Activated naive CD8-positive, alpha-beta T cell (primary cell): ENCODE measurements around the gene NTN1.
"Not testable (repeated sequence)": the region's sequence is repeated elsewhere in the genome, so short reads cannot be mapped to it uniquely, and the experiment has no call there.

Source experiments
- H3K27ac Mint-ChIP-seq: one replicate; pipeline ENCODE4 v1.8.0; 2021; ENCODE audit warnings: mixed read lengths
- H3K27me3 Mint-ChIP-seq: one replicate; pipeline ENCODE4 v1.8.0; 2021; ENCODE audit warnings: mixed read lengths
- H3K36me3 Mint-ChIP-seq: one replicate; pipeline ENCODE4 v1.8.0; 2021; ENCODE audit warnings: mixed read lengths
- H3K4me1 Mint-ChIP-seq: one replicate; pipeline ENCODE4 v1.8.0; 2021; ENCODE audit warnings: low read depth, mixed read lengths
- H3K4me3 Mint-ChIP-seq: one replicate; pipeline ENCODE4 v1.8.0; 2021; ENCODE audit warnings: mild to moderate bottlenecking, mixed read lengths
- H3K9me3 Mint-ChIP-seq: one replicate; pipeline ENCODE4 v1.8.0; 2021; ENCODE audit warnings: low read depth, mixed read lengths

Gene NTN1

GRCh38 chr17:9021158-9021991, at the start of gene NTN1:
TSS of gene NTN1 (plus strand) at chr17:9021510. CDS start at chr17:9022374, 864 bp downstream.
- Mint-ChIP-seq H3K4me3 (peak within 1 kb of the TSS; percentile 81), H3K36me3 (peaks cover 2% of the 10 kb centered on the region), H3K27me3 (peaks cover 28% of the 10 kb centered on the region), H3K9me3 (no peaks in the 10 kb centered on the region), H3K4me1 (peaks cover 12% of the 10 kb centered on the region), H3K27ac (no peak within 1 kb of the TSS)

GRCh38 chr17:8975091-8975725, 46.1 kb upstream of the NTN1 start:
- peaks cover 4% of the 10 kb centered on the region for H3K4me1 Mint-ChIP-seq
- no peak overlapping the region for H3K4me3 Mint-ChIP-seq
- H3K27ac Mint-ChIP-seq: no peak overlapping the region
- H3K36me3 Mint-ChIP-seq: peaks cover 7% of the 10 kb centered on the region
- H3K9me3 Mint-ChIP-seq: peaks cover 5% of the 10 kb centered on the region
- no peaks in the 10 kb centered on the region for H3K27me3 Mint-ChIP-seq

GRCh38 chr17:8976638-8977037, 44.7 kb upstream of the NTN1 start:
- H3K27me3 Mint-ChIP-seq: no peaks in the 10 kb centered on the region
- H3K27ac Mint-ChIP-seq: no peak overlapping the region
- no peaks in the 10 kb centered on the region for H3K36me3 Mint-ChIP-seq
- no peaks in the 10 kb centered on the region for H3K9me3 Mint-ChIP-seq
- peaks cover 4% of the 10 kb centered on the region for H3K4me1 Mint-ChIP-seq
- H3K4me3 Mint-ChIP-seq: no peak overlapping the region

- Mint-ChIP-seq H3K4me3 (no peak overlapping the region), H3K4me1 (peaks cover 4% of the 10 kb centered on the region), H3K36me3 (no peaks in the 10 kb centered on the region), H3K27ac (no peak overlapping the region), H3K9me3 (no peaks in the 10 kb centered on the region), H3K27me3 (no peaks in the 10 kb centered on the region)
These were observed 41.6 kb upstream of the NTN1 start for GRCh38 chr17:8979715-8980114.

- H3K4me1 Mint-ChIP-seq: peaks cover 18% of the 10 kb centered on the region
- no peaks in the 10 kb centered on the region for H3K27me3 Mint-ChIP-seq
- no peak overlapping the region for H3K27ac Mint-ChIP-seq
- H3K9me3 Mint-ChIP-seq: no peaks in the 10 kb centered on the region
- no peak overlapping the region for H3K4me3 Mint-ChIP-seq
- no peaks in the 10 kb centered on the region for H3K36me3 Mint-ChIP-seq
These were observed 39.9 kb upstream of the NTN1 start for GRCh38 chr17:8981443-8981842.

GRCh38 chr17:8984225-8984624, 37.1 kb upstream of the NTN1 start:
- H3K27ac Mint-ChIP-seq, H3K36me3 Mint-ChIP-seq, H3K4me3 Mint-ChIP-seq, H3K27me3 Mint-ChIP-seq, H3K9me3 Mint-ChIP-seq: not testable (repeated sequence)
- peaks cover 18% of the 10 kb centered on the region for H3K4me1 Mint-ChIP-seq

GRCh38 chr17:8985054-8985701, 36.1 kb upstream of the NTN1 start:
- H3K4me1 Mint-ChIP-seq: peaks cover 14% of the 10 kb centered on the region
- H3K9me3 Mint-ChIP-seq: no peaks in the 10 kb centered on the region
- H3K27ac Mint-ChIP-seq: no peak overlapping the region
- H3K27me3 Mint-ChIP-seq: peaks cover 1% of the 10 kb centered on the region
- no peak overlapping the region for H3K4me3 Mint-ChIP-seq
- peaks cover 3% of the 10 kb centered on the region for H3K36me3 Mint-ChIP-seq

- H3K27me3 Mint-ChIP-seq: peaks cover 1% of the 10 kb centered on the region
- no peak overlapping the region for H3K4me3 Mint-ChIP-seq
- H3K27ac Mint-ChIP-seq: no peak overlapping the region
- peaks cover 3% of the 10 kb centered on the region for H3K36me3 Mint-ChIP-seq
- peaks cover 15% of the 10 kb centered on the region for H3K4me1 Mint-ChIP-seq
- no peaks in the 10 kb centered on the region for H3K9me3 Mint-ChIP-seq
These were observed 35.0 kb upstream of the NTN1 start for GRCh38 chr17:8986295-8986694.

- H3K36me3 Mint-ChIP-seq, H3K9me3 Mint-ChIP-seq, H3K4me3 Mint-ChIP-seq, H3K27me3 Mint-ChIP-seq, H3K27ac Mint-ChIP-seq: not testable (repeated sequence)
- H3K4me1 Mint-ChIP-seq: peaks cover 17% of the 10 kb centered on the region
These were observed 32.9 kb upstream of the NTN1 start for GRCh38 chr17:8988263-8988935.

- Mint-ChIP-seq H3K4me3 (no peak overlapping the region), H3K4me1 (peaks cover 3% of the 10 kb centered on the region), H3K9me3 (no peaks in the 10 kb centered on the region), H3K27ac (no peak overlapping the region), H3K36me3 (peaks cover 3% of the 10 kb centered on the region), H3K27me3 (peaks cover 1% of the 10 kb centered on the region)
These were observed 29.6 kb upstream of the NTN1 start for GRCh38 chr17:8991514-8992285.

GRCh38 chr17:8994319-8994718, 27.0 kb upstream of the NTN1 start:
- H3K4me1 Mint-ChIP-seq: peaks cover 5% of the 10 kb centered on the region
- H3K27me3 Mint-ChIP-seq: peaks cover 1% of the 10 kb centered on the region
- no peaks in the 10 kb centered on the region for H3K9me3 Mint-ChIP-seq
- H3K36me3 Mint-ChIP-seq: no peaks in the 10 kb centered on the region
- H3K4me3 Mint-ChIP-seq: no peak overlapping the region
- H3K27ac Mint-ChIP-seq: no peak overlapping the region

GRCh38 chr17:8995711-8996110, 25.6 kb upstream of the NTN1 start:
- H3K4me3 Mint-ChIP-seq: no peak overlapping the region
- peaks cover 5% of the 10 kb centered on the region for H3K4me1 Mint-ChIP-seq
- H3K36me3 Mint-ChIP-seq: peaks cover 2% of the 10 kb centered on the region
- H3K9me3 Mint-ChIP-seq: no peaks in the 10 kb centered on the region
- H3K27me3 Mint-ChIP-seq: peaks cover 4% of the 10 kb centered on the region
- H3K27ac Mint-ChIP-seq: no peak overlapping the region

- H3K4me3 Mint-ChIP-seq: no peak overlapping the region
- H3K4me1 Mint-ChIP-seq: peaks cover 6% of the 10 kb centered on the region
- H3K27ac Mint-ChIP-seq: no peak overlapping the region
- peaks cover 2% of the 10 kb centered on the region for H3K36me3 Mint-ChIP-seq
- peaks cover 12% of the 10 kb centered on the region for H3K27me3 Mint-ChIP-seq
- H3K9me3 Mint-ChIP-seq: no peaks in the 10 kb centered on the region
These were observed 23.2 kb upstream of the NTN1 start for GRCh38 chr17:8997994-8998628.

- Mint-ChIP-seq H3K36me3 (peaks cover 8% of the 10 kb centered on the region), H3K9me3 (no peaks in the 10 kb centered on the region), H3K4me3 (peak overlapping the region; percentile 42), H3K27ac (no peak overlapping the region), H3K27me3 (peaks cover 27% of the 10 kb centered on the region), H3K4me1 (peaks cover 8% of the 10 kb centered on the region)
These were observed 19.8 kb upstream of the NTN1 start for GRCh38 chr17:9001559-9001958.
